MM.1S (cell line): ENCODE results near the gene TMED10.

Experiments
- DNase-seq: peaks from one replicate; pipeline ENCODE4 v3.0.0-alpha.2; 2015
- H2AFZ ChIP-seq: fragments of 300-600 bp; sonication (generic); 2 replicates; pipeline ENCODE4 v1.6.0; 2016; ENCODE audit warnings: antibody characterized with exemption, low read length
- H3F3A ChIP-seq: fragments of 300-600 bp; sonication (generic); 2 replicates; pipeline ENCODE4 v1.6.1; 2016; ENCODE audit warnings: mild to moderate bottlenecking, antibody characterized with exemption, low read length, moderate library complexity, mixed read lengths; ENCODE audit not compliant: insufficient read depth
- H3K27ac ChIP-seq: fragments of 300-600 bp; sonication (generic); 2 replicates; pipeline ENCODE4 v1.5.1; 2016; ENCODE audit warnings: mild to moderate bottlenecking, low read length
- H3K27me3 ChIP-seq: fragments of 300-600 bp; sonication (generic); replicated peaks from 2 replicates; pipeline ENCODE4 v1.6.0; 2016; ENCODE audit warnings: low read length; ENCODE audit not compliant: insufficient read depth
- H3K36me3 ChIP-seq: fragments of 300-600 bp; sonication (generic); replicated peaks from 2 replicates; pipeline ENCODE4 v1.6.1; 2016; ENCODE audit warnings: mild to moderate bottlenecking, low read length, mixed read lengths; ENCODE audit not compliant: insufficient read depth
- H3K4me1 ChIP-seq: fragments of 300-600 bp; sonication (generic); 2 replicates; pipeline ENCODE4 v1.6.1; 2016; ENCODE audit warnings: low read length, mixed read lengths
- H3K4me2 ChIP-seq: fragments of 300-600 bp; sonication (generic); 2 replicates; pipeline ENCODE4 v1.6.0; 2016; ENCODE audit warnings: low read depth, low read length
- H3K4me3 ChIP-seq: fragments of 300-600 bp; sonication (generic); 2 replicates; pipeline ENCODE4 v1.5.1; 2016; ENCODE audit warnings: low read length, mixed read lengths
- H3K79me2 ChIP-seq: fragments of 300-600 bp; sonication (generic); 2 replicates; pipeline ENCODE4 v1.6.1; 2016; ENCODE audit warnings: mixed run types, low read length, mixed read lengths
- H3K9ac ChIP-seq: fragments of 300-600 bp; sonication (generic); 2 replicates; pipeline ENCODE4 v1.6.1; 2016; ENCODE audit warnings: low read length, mixed read lengths
- H3K9me2 ChIP-seq: fragments of 300-600 bp; sonication (generic); replicated peaks from 2 replicates; pipeline ENCODE4 v1.6.1; 2016; ENCODE audit warnings: mild to moderate bottlenecking, low read length, mixed read lengths; ENCODE audit not compliant: insufficient read depth
- H3K9me3 ChIP-seq: fragments of 300-600 bp; sonication (generic); replicated peaks from 2 replicates; pipeline ENCODE4 v1.6.1; 2016; ENCODE audit warnings: mild to moderate bottlenecking, low read length, mixed read lengths; ENCODE audit not compliant: insufficient read depth
- H4K20me1 ChIP-seq: fragments of 300-600 bp; sonication (generic); 2 replicates; pipeline ENCODE4 v1.6.1; 2016; ENCODE audit warnings: mild to moderate bottlenecking, low read length, moderate library complexity, mixed read lengths; ENCODE audit not compliant: insufficient read depth
- CTCF ChIP-seq: fragments of 300-600 bp; sonication (generic); IDR thresholded peaks from 2 replicates; pipeline ENCODE4 v1.5.1; 2016; ENCODE audit warnings: antibody characterized with exemption, low read length, mixed read lengths
- EZH2 ChIP-seq: fragments of 300-600 bp; sonication (generic); optimal IDR thresholded peaks from 2 replicates; pipeline ENCODE3; 2017; ENCODE audit warnings: low read depth, mild to moderate bottlenecking, antibody characterized with exemption, low read length, mixed read lengths
- EZH2phosphoT487 ChIP-seq: fragments of 300-600 bp; sonication (generic); IDR thresholded peaks from 2 replicates; pipeline ENCODE4 v1.6.1; 2018; ENCODE audit warnings: antibody characterized with exemption, low read length

The TMED10 gene

GRCh38 chr14:75147423-75148071 is 28.9 kb downstream of the TMED10 start:
- Histone ChIP-seq H3K27me3 (no peaks in the 10 kb centered on the region), H3K4me1 (no peaks in the 10 kb centered on the region), H3K9me2 (no peaks in the 10 kb centered on the region), H3K9ac (no peak overlapping the region), H3K79me2 (peaks cover 35% of the 10 kb centered on the region), H3K9me3 (no peaks in the 10 kb centered on the region), H4K20me1 (no peaks in the 10 kb centered on the region), H3K4me3 (no peak overlapping the region), H3K27ac (no peak overlapping the region), H3K4me2 (no peak overlapping the region), H2AFZ (no peak overlapping the region), H3K36me3 (no peaks in the 10 kb centered on the region), H3F3A (no peaks in the 10 kb centered on the region)
- DNase-seq, result no peak
- TF ChIP-seq EZH2phosphoT487 (no peak), EZH2 (no peak), CTCF (no peak)

- H4K20me1 ChIP-seq, result no peaks in the 10 kb centered on the region
- H3K27ac ChIP-seq, result no peak overlapping the region
- no peak for TF ChIP-seq EZH2phosphoT487
- TF ChIP-seq EZH2, result no peak
- no peak for TF ChIP-seq CTCF
- H3K79me2 ChIP-seq, result peaks cover 41% of the 10 kb centered on the region
- H3K4me2 ChIP-seq, result no peak overlapping the region
- H3K9me2 ChIP-seq, result no peaks in the 10 kb centered on the region
- no peak overlapping the region for H2AFZ ChIP-seq
- no peaks in the 10 kb centered on the region for H3K9me3 ChIP-seq
- DNase-seq, result no peak
- no peak overlapping the region for H3K9ac ChIP-seq
- H3K27me3 ChIP-seq, result no peaks in the 10 kb centered on the region
- H3K4me3 ChIP-seq, result no peak overlapping the region
- H3F3A ChIP-seq, result no peaks in the 10 kb centered on the region
- H3K4me1 ChIP-seq, result no peaks in the 10 kb centered on the region
- H3K36me3 ChIP-seq, result no peaks in the 10 kb centered on the region
These were observed 31.5 kb downstream of the TMED10 start for GRCh38 chr14:75144944-75145343.

- no peaks in the 10 kb centered on the region for H3F3A ChIP-seq
- no peaks in the 10 kb centered on the region for H3K9me3 ChIP-seq
- H3K9ac ChIP-seq, result no peak overlapping the region
- no peak for TF ChIP-seq EZH2phosphoT487
- TF ChIP-seq CTCF, result no peak
- no peak for TF ChIP-seq EZH2
- no peak overlapping the region for H3K4me2 ChIP-seq
- no peaks in the 10 kb centered on the region for H3K36me3 ChIP-seq
- no peaks in the 10 kb centered on the region for H4K20me1 ChIP-seq
- 0 out of 2 replicates have a peak, but pooled peaks cover 5% of the 10 kb centered on the region for H3K4me1 ChIP-seq
- H2AFZ ChIP-seq, result no peak overlapping the region
- H3K4me3 ChIP-seq, result no peak overlapping the region
- H3K27me3 ChIP-seq, result no peaks in the 10 kb centered on the region
- DNase-seq, result no peak
- no peaks in the 10 kb centered on the region for H3K9me2 ChIP-seq
- peaks cover 47% of the 10 kb centered on the region for H3K79me2 ChIP-seq
- no peak overlapping the region for H3K27ac ChIP-seq
These were observed 32.5 kb downstream of the TMED10 start for GRCh38 chr14:75143761-75144527.
